Astrocyte (in vitro differentiated cells and primary cell): ENCODE results near the gene GPAT3. TPM values are rescaled to one million over a fixed set of nuclear protein-coding genes. Genes with fewer than 3 reads are reported as not detected.

ENCODE experiments used
- DNase-seq: peaks from one replicate; pipeline ENCODE4 v3.0.0-alpha.2; 2010; ENCODE audit warnings: low read depth
- FAIRE-seq: peaks from 2 replicates; lab custom pipeline; 2011; peaks lifted over from hg19 to GRCh38; lab: Jason Lieb, UNC
- H2AFZ ChIP-seq: 2 replicates; pipeline ENCODE4 v1.6.0; 2012; ENCODE audit warnings: low read depth, low read length, inconsistent platforms
- H3K27ac ChIP-seq: 2 replicates; pipeline ENCODE4 v1.5.1; 2011; ENCODE audit warnings: low read depth, low read length, inconsistent platforms
- H3K27me3 ChIP-seq: 2 replicates; pipeline ENCODE4 v1.6.0; 2011; ENCODE audit warnings: low read length, inconsistent platforms; ENCODE audit not compliant: insufficient read depth
- H3K36me3 ChIP-seq: 2 replicates; pipeline ENCODE4 v1.5.1; 2011; ENCODE audit warnings: low read length, inconsistent platforms; ENCODE audit not compliant: insufficient read depth
- H3K4me1 ChIP-seq: 2 replicates; pipeline ENCODE4 v1.5.1; 2011; ENCODE audit warnings: low read length, inconsistent platforms; ENCODE audit not compliant: insufficient read depth
- H3K4me2 ChIP-seq: 2 replicates; pipeline ENCODE4 v1.6.0; 2012; ENCODE audit warnings: low read length, inconsistent platforms
- H3K4me3 ChIP-seq: 2 replicates; pipeline ENCODE4 v1.5.1; 2011; ENCODE audit warnings: low read depth, mild to moderate bottlenecking, low read length, inconsistent platforms; ENCODE audit not compliant: insufficient read depth
- H3K79me2 ChIP-seq: 2 replicates; pipeline ENCODE4 v1.6.0; 2012; ENCODE audit warnings: mild to moderate bottlenecking, low read length, inconsistent platforms; ENCODE audit not compliant: insufficient read depth
- H3K9ac ChIP-seq: 2 replicates; pipeline ENCODE4 v1.6.0; 2012; ENCODE audit warnings: mild to moderate bottlenecking, low read length, inconsistent platforms
- H3K9me3 ChIP-seq: 2 replicates; pipeline ENCODE4 v1.5.1; 2012; ENCODE audit warnings: low read depth, mild to moderate bottlenecking, low read length, inconsistent platforms; ENCODE audit not compliant: insufficient read depth
- H4K20me1 ChIP-seq: 2 replicates; pipeline ENCODE4 v1.6.0; 2012; ENCODE audit warnings: low read length, inconsistent platforms; ENCODE audit not compliant: insufficient read depth
- H3K27ac Mint-ChIP-seq: one replicate; pipeline ENCODE4 v1.8.0; 2021; ENCODE audit warnings: mild to moderate bottlenecking, mixed read lengths; ENCODE audit not compliant: unreplicated experiment
- H3K27me3 Mint-ChIP-seq: one replicate; pipeline ENCODE4 v1.8.0; 2021; ENCODE audit warnings: low read depth, mixed read lengths; ENCODE audit not compliant: unreplicated experiment
- H3K36me3 Mint-ChIP-seq: one replicate; pipeline ENCODE4 v1.8.0; 2021; ENCODE audit warnings: low read depth, mixed read lengths; ENCODE audit not compliant: unreplicated experiment
- H3K4me1 Mint-ChIP-seq: one replicate; pipeline ENCODE4 v1.8.0; 2021; ENCODE audit warnings: low read depth, mixed read lengths; ENCODE audit not compliant: unreplicated experiment
- H3K4me3 Mint-ChIP-seq: one replicate; pipeline ENCODE4 v1.8.0; 2021; ENCODE audit warnings: mild to moderate bottlenecking, moderate library complexity, mixed read lengths; ENCODE audit not compliant: unreplicated experiment
- H3K9me3 Mint-ChIP-seq: one replicate; pipeline ENCODE4 v1.8.0; 2021; ENCODE audit warnings: mild to moderate bottlenecking, mixed read lengths; ENCODE audit not compliant: unreplicated experiment
- CTCF ChIP-seq: IDR thresholded peaks from 2 replicates; pipeline ENCODE4 v1.5.1; 2011; ENCODE audit warnings: low read depth, mild to moderate bottlenecking, inconsistent platforms, low read length, moderate library complexity; ENCODE audit not compliant: insufficient read depth
- EZH2 ChIP-seq: IDR thresholded peaks from 2 replicates; pipeline ENCODE4 v1.6.1; 2012; ENCODE audit warnings: mild to moderate bottlenecking, low read length, inconsistent platforms; ENCODE audit not compliant: insufficient read depth
- total RNA-seq: library from RNA; stranded (reverse); gene quantifications from 2 replicates; pipeline ENCODE4 v1.2.1, GENCODE V29; 2021

Gene GPAT3
- total RNA-seq, 1 donor from 2014 or later, result 0.39 TPM

GRCh38 chr4:83636930-83637329 lies 101.0 kb downstream of the GPAT3 start:
- no peak overlapping the region for H3K4me2 ChIP-seq
- no peak overlapping the region for H3K27ac ChIP-seq
- no peak for FAIRE-seq
- H3K4me3 ChIP-seq, result no peak overlapping the region
- no peak overlapping the region for H2AFZ ChIP-seq
- H3K27me3 ChIP-seq, result peaks cover 5% of the 10 kb centered on the region
- Mint-ChIP-seq H3K9me3 (peaks cover 2% of the 10 kb centered on the region), H3K27ac (no peak overlapping the region), H3K4me3 (no peak overlapping the region), H3K36me3 (no peaks in the 10 kb centered on the region), H3K27me3 (peaks cover 13% of the 10 kb centered on the region), H3K4me1 (no peaks in the 10 kb centered on the region)
- DNase-seq, result no peak
- no peaks in the 10 kb centered on the region for H3K4me1 ChIP-seq
- no peak for TF ChIP-seq CTCF
- no peak for TF ChIP-seq EZH2
- H4K20me1 ChIP-seq, result no peaks in the 10 kb centered on the region
- no peaks in the 10 kb centered on the region for H3K36me3 ChIP-seq
- H3K79me2 ChIP-seq, result no peaks in the 10 kb centered on the region
- H3K9me3 ChIP-seq, result no peaks in the 10 kb centered on the region
- no peak overlapping the region for H3K9ac ChIP-seq

GRCh38 chr4:83639849-83640493 lies 104.1 kb downstream of the GPAT3 start:
- H3K9me3 Mint-ChIP-seq, result no peaks in the 10 kb centered on the region
- no peaks in the 10 kb centered on the region for H3K4me1 Mint-ChIP-seq
- Histone ChIP-seq H3K9me3 (no peaks in the 10 kb centered on the region), H3K9ac (no peak overlapping the region), H2AFZ (no peak overlapping the region), H3K36me3 (no peaks in the 10 kb centered on the region), H3K4me1 (no peaks in the 10 kb centered on the region), H3K79me2 (no peaks in the 10 kb centered on the region), H3K27ac (no peak overlapping the region), H4K20me1 (no peaks in the 10 kb centered on the region), H3K4me3 (no peak overlapping the region), H3K27me3 (peaks cover 8% of the 10 kb centered on the region), H3K4me2 (no peak overlapping the region)
- no peak overlapping the region for H3K27ac Mint-ChIP-seq
- no peaks in the 10 kb centered on the region for H3K36me3 Mint-ChIP-seq
- H3K27me3 Mint-ChIP-seq, result peaks cover 16% of the 10 kb centered on the region
- FAIRE-seq, result peak; percentile 85
- H3K4me3 Mint-ChIP-seq, result no peak overlapping the region
- DNase-seq, result peak; percentile 44
- TF ChIP-seq EZH2 (no peak), CTCF (peak; percentile 93)

- no peak overlapping the region for H2AFZ ChIP-seq
- Mint-ChIP-seq H3K9me3 (no peaks in the 10 kb centered on the region), H3K4me3 (no peak overlapping the region), H3K36me3 (no peaks in the 10 kb centered on the region), H3K27ac (no peak overlapping the region), H3K4me1 (no peaks in the 10 kb centered on the region), H3K27me3 (peaks cover 21% of the 10 kb centered on the region)
- no peak overlapping the region for H3K9ac ChIP-seq
- no peak overlapping the region for H3K4me2 ChIP-seq
- no peak for TF ChIP-seq CTCF
- TF ChIP-seq EZH2, result no peak
- no peaks in the 10 kb centered on the region for H3K79me2 ChIP-seq
- H3K4me3 ChIP-seq, result no peak overlapping the region
- DNase-seq (no peak), FAIRE-seq (no peak)
- peaks cover 8% of the 10 kb centered on the region for H3K27me3 ChIP-seq
- H3K36me3 ChIP-seq, result no peaks in the 10 kb centered on the region
- no peaks in the 10 kb centered on the region for H3K9me3 ChIP-seq
- H4K20me1 ChIP-seq, result no peaks in the 10 kb centered on the region
- H3K27ac ChIP-seq, result no peak overlapping the region
- no peaks in the 10 kb centered on the region for H3K4me1 ChIP-seq
These were observed 107.1 kb downstream of the GPAT3 start for GRCh38 chr4:83643036-83643435.
